Coronary artery (tissue), 2 donors: Measurements from ENCODE around the gene PIAS4.
A peak's percentile ranks its signal among the peaks of the same experiment; 100 is the strongest.
"Not testable (repeated sequence)": the region's sequence is repeated elsewhere in the genome, so short reads cannot be mapped to it uniquely, and the experiment has no call there.

Experiments
- DNase-seq: peaks from one replicate; pipeline ENCODE4 v3.0.0-alpha.2; 2017; ENCODE audit warnings: low spot score
- H3K27ac ChIP-seq, 2 donors: fragments of 200-600 bp; sonication (generic); one replicate each; pipeline ENCODE4 v1.5.1; 2016 to 2019
- H3K4me3 ChIP-seq: fragments of 200-600 bp; sonication (generic); 2 replicates; pipeline ENCODE4 v1.5.1; 2016; ENCODE audit warnings: mild to moderate bottlenecking, moderate library complexity
- TF ChIP-seq, protein P1 (sequence below): fragments of 200-600 bp; sonication (generic); IDR thresholded peaks from one replicate; pipeline ENCODE4 v1.5.1; 2019; ENCODE audit warnings: antibody characterized with exemption

The PIAS4 gene

DNA sequence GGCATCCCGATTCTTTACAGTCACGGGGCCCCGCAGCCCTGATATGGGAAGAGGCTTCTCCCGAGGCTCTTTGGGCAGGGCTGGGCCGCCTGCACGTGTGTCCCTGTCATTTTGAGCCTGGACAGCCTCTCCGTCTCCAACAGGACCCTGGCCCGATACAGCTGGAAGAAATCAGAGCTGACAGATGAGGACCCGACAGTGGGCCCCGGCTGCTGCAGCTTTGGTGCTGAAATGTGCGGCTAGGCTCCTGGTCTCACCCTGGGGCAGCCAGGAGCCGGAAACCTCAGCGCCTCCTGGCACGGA, 3.2 kb downstream of the PIAS4 start:
- no peak overlapping the region for H3K27ac ChIP-seq
- TF ChIP-seq, protein P1, sequence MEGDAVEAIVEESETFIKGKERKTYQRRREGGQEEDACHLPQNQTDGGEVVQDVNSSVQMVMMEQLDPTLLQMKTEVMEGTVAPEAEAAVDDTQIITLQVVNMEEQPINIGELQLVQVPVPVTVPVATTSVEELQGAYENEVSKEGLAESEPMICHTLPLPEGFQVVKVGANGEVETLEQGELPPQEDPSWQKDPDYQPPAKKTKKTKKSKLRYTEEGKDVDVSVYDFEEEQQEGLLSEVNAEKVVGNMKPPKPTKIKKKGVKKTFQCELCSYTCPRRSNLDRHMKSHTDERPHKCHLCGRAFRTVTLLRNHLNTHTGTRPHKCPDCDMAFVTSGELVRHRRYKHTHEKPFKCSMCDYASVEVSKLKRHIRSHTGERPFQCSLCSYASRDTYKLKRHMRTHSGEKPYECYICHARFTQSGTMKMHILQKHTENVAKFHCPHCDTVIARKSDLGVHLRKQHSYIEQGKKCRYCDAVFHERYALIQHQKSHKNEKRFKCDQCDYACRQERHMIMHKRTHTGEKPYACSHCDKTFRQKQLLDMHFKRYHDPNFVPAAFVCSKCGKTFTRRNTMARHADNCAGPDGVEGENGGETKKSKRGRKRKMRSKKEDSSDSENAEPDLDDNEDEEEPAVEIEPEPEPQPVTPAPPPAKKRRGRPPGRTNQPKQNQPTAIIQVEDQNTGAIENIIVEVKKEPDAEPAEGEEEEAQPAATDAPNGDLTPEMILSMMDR, result no peak
- no peak for DNase-seq
- H3K4me3 ChIP-seq, result no peak overlapping the region

DNA sequence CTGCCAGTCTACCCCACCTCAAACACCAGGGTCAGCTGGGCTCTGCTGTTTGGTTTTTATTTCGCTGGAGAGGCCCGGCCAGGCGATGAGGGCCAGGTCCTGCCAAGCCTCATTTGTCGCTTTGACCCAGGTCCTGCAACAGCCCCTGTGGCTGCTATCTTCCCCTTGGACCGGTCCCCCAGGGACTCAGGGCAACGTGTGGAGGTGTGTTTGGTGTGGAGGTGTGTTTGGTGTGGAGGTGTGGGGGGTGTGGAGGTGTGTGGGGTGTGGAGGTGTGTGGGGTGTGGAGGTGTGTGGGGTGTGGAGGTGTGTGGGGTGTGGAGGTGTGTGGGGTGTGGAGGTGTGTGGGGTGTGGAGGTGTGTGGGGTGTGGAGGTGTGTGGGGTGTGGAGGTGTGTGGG, 3.9 kb downstream of the PIAS4 start:
- DNase-seq, H3K27ac ChIP-seq, H3K4me3 ChIP-seq: not testable (repeated sequence)

DNA sequence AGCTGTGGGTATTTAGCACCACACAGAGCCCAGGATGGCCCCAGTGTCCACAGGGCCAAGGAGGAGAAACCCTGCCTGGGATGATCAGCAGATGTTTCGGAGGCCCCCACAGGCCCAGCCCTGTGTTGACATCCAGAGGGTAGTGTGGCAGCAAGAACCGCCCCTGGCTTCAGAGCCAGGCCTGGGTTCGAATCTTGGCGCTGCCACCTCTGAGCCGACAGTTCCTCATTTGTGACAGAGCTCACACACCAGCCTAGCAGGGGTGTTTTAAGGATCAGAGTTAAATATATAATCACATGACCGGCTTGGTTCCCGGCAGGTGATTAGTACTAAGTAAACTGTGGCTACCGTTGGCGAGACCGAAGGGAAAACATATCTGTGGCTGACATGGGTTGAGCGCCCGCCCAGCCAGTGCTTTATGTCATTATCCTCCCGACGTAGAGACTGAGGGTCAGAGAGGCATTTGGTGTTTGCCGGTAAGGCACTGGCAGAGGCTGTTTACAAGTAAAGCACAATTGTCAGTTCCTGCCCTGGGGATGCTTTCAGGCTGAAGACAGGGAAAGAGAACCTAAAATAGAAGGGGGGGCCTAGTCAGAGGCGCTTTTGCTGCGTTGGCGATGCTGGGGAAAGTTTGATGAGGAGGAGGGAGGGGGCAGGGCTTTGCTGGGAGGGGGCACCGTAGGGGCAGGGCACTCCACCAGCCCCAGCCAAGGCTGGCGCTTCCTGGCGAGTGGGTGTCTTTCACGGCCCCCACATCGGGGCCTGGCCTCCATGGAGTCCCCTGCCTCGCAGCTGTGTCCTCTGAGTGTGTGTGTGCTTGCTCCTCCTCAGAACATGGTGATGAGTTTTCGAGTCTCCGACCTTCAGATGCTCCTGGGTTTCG, 4.8 kb downstream of the PIAS4 start:
- TF ChIP-seq, protein P1, result no peak
- DNase-seq, result no peak
- Histone ChIP-seq H3K4me3 (no peak overlapping the region), H3K27ac (no peak overlapping the region)

DNA sequence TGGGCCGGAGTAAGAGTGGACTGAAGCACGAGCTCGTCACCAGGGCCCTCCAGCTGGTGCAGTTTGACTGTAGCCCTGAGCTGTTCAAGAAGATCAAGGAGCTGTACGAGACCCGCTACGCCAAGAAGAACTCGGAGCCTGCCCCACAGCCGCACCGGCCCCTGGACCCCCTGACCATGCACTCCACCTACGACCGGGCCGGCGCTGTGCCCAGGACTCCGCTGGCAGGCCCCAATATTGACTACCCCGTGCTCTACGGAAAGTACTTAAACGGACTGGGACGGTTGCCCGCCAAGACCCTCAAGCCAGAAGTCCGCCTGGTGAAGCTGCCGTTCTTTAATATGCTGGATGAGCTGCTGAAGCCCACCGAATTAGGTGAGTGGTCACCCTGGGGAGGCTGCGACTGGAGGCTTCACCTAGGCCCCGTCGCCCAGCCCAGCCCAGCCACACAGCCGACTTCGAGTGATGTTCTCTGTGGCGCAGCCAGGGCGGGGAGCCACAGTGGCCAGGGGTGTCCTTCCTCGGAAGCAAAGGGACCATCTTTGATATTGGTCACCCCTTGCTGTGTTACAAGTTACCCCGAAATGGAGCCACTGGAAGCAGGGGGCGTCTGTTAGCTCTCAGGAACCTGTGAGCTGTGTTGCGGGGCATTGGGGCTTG, 5.6 kb downstream of the PIAS4 start:
- no peak for DNase-seq
- no peak overlapping the region for H3K27ac ChIP-seq
- H3K4me3 ChIP-seq, result no peak overlapping the region
- TF ChIP-seq, protein P1, result no peak

DNA sequence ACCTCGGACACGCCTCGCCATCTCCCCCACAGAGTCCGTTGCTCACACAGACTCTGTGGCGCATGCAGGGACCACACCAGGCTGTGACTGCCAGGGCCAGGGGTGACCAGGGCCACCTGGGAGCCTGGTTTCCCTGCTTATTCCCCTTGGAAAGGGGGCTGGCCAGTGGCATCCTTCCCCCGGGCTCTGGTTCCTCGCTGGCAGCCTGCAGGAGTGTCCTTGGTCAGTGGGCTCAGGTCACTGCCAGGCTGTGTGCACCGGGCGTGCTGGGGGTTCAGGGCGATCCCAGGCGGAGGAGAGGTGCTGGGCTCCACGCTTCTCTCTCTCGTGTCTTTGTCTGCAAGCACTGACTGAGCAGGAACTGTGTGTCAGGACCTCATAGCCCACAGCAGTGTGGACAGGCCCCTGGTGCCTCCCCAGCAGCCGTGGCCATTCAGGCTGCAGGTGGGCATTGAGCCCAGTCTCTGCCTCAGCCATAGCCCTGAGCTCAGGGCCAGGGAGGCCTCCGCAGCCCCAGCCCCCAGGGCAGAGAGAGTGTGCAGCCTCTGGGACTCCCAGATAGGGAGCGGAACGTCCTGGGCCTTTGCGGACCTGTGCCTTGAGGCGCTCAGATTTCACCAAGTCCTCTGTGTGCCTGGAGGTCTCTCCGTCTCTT, 6.5 kb downstream of the PIAS4 start:
- H3K4me3 ChIP-seq, result no peak overlapping the region
- DNase-seq, result no peak
- TF ChIP-seq, protein P1, result no peak
- H3K27ac ChIP-seq, result no peak overlapping the region

DNA sequence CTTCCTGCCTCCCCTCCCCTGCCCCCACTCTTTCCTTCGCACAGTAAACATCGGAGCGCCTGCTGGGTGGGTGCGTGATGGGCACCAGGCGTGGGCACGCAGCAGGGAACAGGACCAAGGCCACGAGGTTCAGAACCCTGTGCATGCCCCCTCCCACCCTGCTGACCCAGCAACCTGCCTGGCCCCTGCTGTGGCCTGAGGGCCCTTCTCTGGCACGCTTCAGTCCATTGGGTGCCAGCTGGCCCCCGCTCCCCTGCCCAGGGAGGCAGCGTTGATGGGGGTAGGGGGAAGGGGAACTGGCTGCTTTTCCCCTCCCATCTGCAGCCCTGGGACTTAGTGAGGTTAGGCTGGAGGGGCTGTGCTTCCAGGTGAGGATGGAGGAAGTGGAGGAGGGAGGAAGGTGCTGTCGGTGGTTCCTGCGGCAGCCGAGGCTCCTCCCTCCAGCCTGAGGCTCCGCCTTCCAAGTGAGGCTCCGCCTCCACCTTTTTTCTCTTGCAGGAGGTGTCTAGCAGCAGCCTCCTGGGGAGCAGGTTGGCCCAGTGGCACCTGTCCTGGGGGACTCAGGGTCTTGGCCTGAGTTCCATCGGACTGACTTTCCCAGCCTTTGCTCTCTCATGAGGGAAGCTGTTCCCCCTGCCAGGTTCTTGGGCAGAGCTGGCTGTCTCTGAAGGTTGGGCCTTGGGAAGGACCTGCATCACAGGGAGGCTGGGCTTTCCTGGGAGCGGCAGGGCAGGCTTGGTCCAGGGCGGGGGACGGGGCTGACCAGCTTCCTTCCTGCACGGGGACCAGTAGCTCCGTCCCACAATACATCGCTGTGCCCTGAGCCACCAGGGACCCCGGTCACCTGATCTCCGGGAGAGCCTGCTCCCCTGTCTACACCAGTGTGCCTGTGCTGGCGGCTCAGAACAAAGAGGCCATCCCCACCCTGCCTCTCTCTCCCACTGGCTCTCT, 7.3 kb downstream of the PIAS4 start:
- DNase-seq, result no peak
- TF ChIP-seq, protein P1, result no peak
- peak overlapping the region; percentile 17 for H3K4me3 ChIP-seq
- peak overlapping the region in 1 of 2 donors; percentile 21 for H3K27ac ChIP-seq
